Endothelial cell of umbilical vein (primary cell): ENCODE data around the gene SMAD7. TPM values are rescaled to one million over a fixed set of nuclear protein-coding genes. Genes with fewer than 3 reads are reported as not detected.

Experiments
- BruUV-seq: library from RNA; stranded (reverse); fragments of 400-500 nt; replicated peaks from 2 replicates; lab custom pipeline; 2021; lab: Mats Ljungman, UMichigan
- CTCF ChIA-PET: fragments of 300-600, 350-600 bp; sonication (Branson Sonifier 250); formaldehyde crosslinking; loops from one replicate; lab custom pipeline; 2021; ENCODE audit warnings: antibody characterized with exemption, inconsistent platforms; lab: Charles Lee
- POLR2A ChIA-PET: fragments of 300-600, 350-600 bp; sonication (Branson Sonifier 250); formaldehyde crosslinking; loops from one replicate; lab custom pipeline; 2021; ENCODE audit warnings: antibody characterized with exemption, inconsistent platforms; lab: Charles Lee
- DNase-seq: peaks from one replicate; pipeline ENCODE4 v3.0.0-alpha.2; 2011; ENCODE audit warnings: low read depth, low spot score
- FAIRE-seq: peaks from 2 replicates; lab custom pipeline; 2011; peaks lifted over from hg19 to GRCh38; lab: Jason Lieb, UNC
- H2AFZ ChIP-seq: 2 replicates; pipeline ENCODE4 v1.6.0; 2012; ENCODE audit warnings: low read depth, low read length, control low read depth, inconsistent platforms
- H3K27ac ChIP-seq: 2 replicates; pipeline ENCODE4 v1.5.1; 2011; ENCODE audit warnings: low read depth, mild to moderate bottlenecking, control low read depth, low read length, moderate library complexity; ENCODE audit not compliant: insufficient read depth
- H3K27me3 ChIP-seq, 2 experiments: 2 replicates each; pipeline versions ENCODE4 v1.6.0 to v1.6.1; 2011; ENCODE audit warnings: low read length in 2 of 2, mixed read lengths in 1 of 2; ENCODE audit not compliant: control insufficient read depth in 2 of 2, insufficient read depth in 2 of 2
- H3K36me3 ChIP-seq, 2 experiments: 2 replicates in 1 of 2; 3 replicates in 1 of 2; pipeline ENCODE4 v1.5.1; 2011; ENCODE audit warnings: low read length in 2 of 2, mild to moderate bottlenecking in 1 of 2, moderate library complexity in 1 of 2; ENCODE audit not compliant: control insufficient read depth in 2 of 2, insufficient read depth in 2 of 2; ENCODE audit errors: extremely low read depth in 1 of 2
- H3K4me1 ChIP-seq: 3 replicates; pipeline ENCODE4 v1.5.1; 2011; ENCODE audit warnings: mild to moderate bottlenecking, low read length; ENCODE audit not compliant: control insufficient read depth, insufficient read depth; ENCODE audit errors: extremely low read depth
- H3K4me2 ChIP-seq: 2 replicates; pipeline ENCODE4 v1.6.1; 2011; ENCODE audit warnings: low read length, control low read depth, mixed read lengths; ENCODE audit not compliant: insufficient read depth
- H3K4me3 ChIP-seq, 3 experiments: fragments of 200-600 bp in 1 of 3; sonication (generic), shearing (Covaris generic) in 1 of 3; replicated peaks in 1 of 3; 2 replicates each; pipeline ENCODE4 v1.5.1; 2011 to 2016; ENCODE audit warnings: control low read depth in 3 of 3, low read length in 3 of 3, mild to moderate bottlenecking in 2 of 3, inconsistent platforms in 1 of 3, low read depth in 1 of 3, moderate library complexity in 1 of 3; ENCODE audit not compliant: insufficient read depth in 1 of 3
- H3K79me2 ChIP-seq: 2 replicates; pipeline ENCODE4 v1.6.0; 2012; ENCODE audit warnings: low read length, inconsistent platforms; ENCODE audit not compliant: control insufficient read depth, insufficient read depth
- H3K9ac ChIP-seq: replicated peaks from 2 replicates; pipeline ENCODE3; 2011; ENCODE audit warnings: low read length, control low read depth; ENCODE audit not compliant: insufficient read depth; ENCODE audit errors: extremely low read depth
- H3K9me1 ChIP-seq: replicated peaks from 3 replicates; pipeline ENCODE4 v1.6.0; 2011; ENCODE audit warnings: mild to moderate bottlenecking, low read length; ENCODE audit not compliant: control insufficient read depth, insufficient read depth; ENCODE audit errors: extremely low read depth
- H3K9me3 ChIP-seq: replicated peaks from 2 replicates; pipeline ENCODE4 v1.5.1; 2012; ENCODE audit warnings: low read length, inconsistent platforms; ENCODE audit not compliant: control insufficient read depth, insufficient read depth
- H4K20me1 ChIP-seq: replicated peaks from 2 replicates; pipeline ENCODE3; 2011; ENCODE audit warnings: mild to moderate bottlenecking, low read length; ENCODE audit not compliant: control insufficient read depth, insufficient read depth; ENCODE audit errors: extremely low read depth
- CTCF ChIP-seq, 2 donors: IDR thresholded peaks; 1 replicate in 1 of 2; 2 replicates in 1 of 2; pipeline ENCODE4 v1.5.1; 2011; ENCODE audit warnings: low read length in 2 of 2, mild to moderate bottlenecking in 2 of 2, moderate library complexity in 2 of 2, control low read depth in 1 of 2, inconsistent platforms in 1 of 2, low read depth in 1 of 2; ENCODE audit not compliant: insufficient read depth in 1 of 2; ENCODE audit errors: extremely low read depth in 1 of 2
- GATA2 ChIP-seq: IDR thresholded peaks from 2 replicates; pipeline ENCODE4 v1.7.0; 2011; ENCODE audit warnings: low read depth, mild to moderate bottlenecking, moderate library complexity, mixed read lengths, low read length; ENCODE audit not compliant: insufficient read length, insufficient read depth
- JUN ChIP-seq: IDR thresholded peaks from 2 replicates; pipeline ENCODE4 v1.6.1; 2011; ENCODE audit warnings: borderline replicate concordance, low read depth; ENCODE audit not compliant: insufficient read length, insufficient read depth
- dilution Hi-C: fragments of 300-500 bp; cut with MboI; formaldehyde crosslinking; loops from one replicate; pipeline ENCODE4 v1.15.0; 2019; ENCODE audit warnings: low sequenced_read_pairs; ENCODE audit not compliant: extremely low pct_ligation_motif_present
- intact Hi-C: fragments of 100-400 bp; cut with micrococcal nuclease; formaldehyde crosslinking; loops from one replicate; pipeline ENCODE4 v1.10.0; 2022
- polyA plus RNA-seq, 4 experiments: library from polyadenylated mRNA; depleted of rRNA in 3 of 4; stranded (reverse) in 3 of 4; unstranded in 1 of 4; fragments of >200 nt; gene quantifications; 2 replicates each; pipeline versions ENCODE4 v1.2.1 to v1.2.3, GENCODE V29; 2011 to 2012; ENCODE audit warnings: missing spikeins in 1 of 4
- total RNA-seq: library from RNA; stranded (reverse); gene quantifications from 2 replicates; pipeline ENCODE4 v1.2.3, GENCODE V29; 2021

Gene SMAD7
- total and polyA plus RNA-seq, 2 donors (not counting 3 experiments of a cell fraction or from before 2014, with no cell fraction given): 3.6 to 8.0 TPM

GRCh38 chr18:48893061-48893607 lies 57.6 kb downstream of the SMAD7 start:
- intact Hi-C loops: no loop called here
- dilution Hi-C loops: no loop called here
- no peaks in the 10 kb centered on the region for H4K20me1 ChIP-seq

More at GRCh38 chr18:48893061-48893607, 57.6 kb downstream of the SMAD7 start:
- H3K4me1 ChIP-seq: peaks cover 3% of the 10 kb centered on the region
- TF ChIP-seq JUN (no peak), GATA2 (no peak), CTCF (IDR thresholded peaks at IDR 0.05; ENCODE audit: extremely low read depth in 1 of 2, insufficient read depth in 1 of 2, low read depth in 1 of 2, low read length in 2 of 2) (no peak)
- H3K36me3 ChIP-seq: no peaks in the 10 kb centered on the region
- FAIRE-seq (no peak), DNase-seq (no peak)
- H3K9me1 ChIP-seq: no peaks in the 10 kb centered on the region
- H3K79me2 ChIP-seq: no peaks in the 10 kb centered on the region
- H3K9me3 ChIP-seq: no peaks in the 10 kb centered on the region
- no peaks in the 10 kb centered on the region for H3K27me3 ChIP-seq
- H3K27ac ChIP-seq: no peak overlapping the region
- ChIA-PET POLR2A (no interaction called here), CTCF (interaction anchor here (1.3 to 1.4 kb wide), 2 partner anchors 9 to 13 kb away, joined by 3 to 4 read pairs; no protein-coding TSS in a partner anchor)
- H2AFZ ChIP-seq: no peak overlapping the region
- no TSS peak for BruUV-seq
- H3K4me2 ChIP-seq: no peak overlapping the region
- no peak overlapping the region for H3K9ac ChIP-seq
- H3K4me3 ChIP-seq: no peak overlapping the region
